GM20000 (cell line): ENCODE results near the gene ITGA1.

Experiments used
- DNase-seq: peaks from one replicate; pipeline ENCODE4 v3.0.0; 2012; ENCODE audit warnings: low spot score
- TF ChIP-seq, protein P1 (sequence below): IDR thresholded peaks from 2 replicates; pipeline ENCODE4 v1.5.1; 2012; ENCODE audit warnings: mild to moderate bottlenecking, control low read depth; ENCODE audit errors: extremely low read depth, missing control alignments

ITGA1 gene

DNA sequence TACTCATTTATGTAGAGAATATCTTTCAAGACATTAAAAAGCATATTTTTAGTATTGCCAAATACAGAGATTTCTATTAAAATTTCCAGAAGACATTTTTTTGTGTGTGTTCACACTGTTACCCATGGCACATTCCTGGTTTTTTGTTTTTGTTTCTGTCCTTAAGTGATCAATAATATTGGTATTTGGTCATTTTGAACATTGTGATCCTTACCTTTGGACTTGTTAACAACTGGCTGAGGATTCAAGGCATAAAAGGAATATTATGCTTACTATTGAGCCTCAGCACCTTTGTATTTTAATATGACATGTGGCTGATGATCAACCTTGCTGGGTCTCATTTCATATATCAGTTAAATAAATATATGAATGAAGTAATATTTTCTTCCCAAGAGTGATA lies 41.9 kb downstream of the ITGA1 start:
- TF ChIP-seq, protein P1, sequence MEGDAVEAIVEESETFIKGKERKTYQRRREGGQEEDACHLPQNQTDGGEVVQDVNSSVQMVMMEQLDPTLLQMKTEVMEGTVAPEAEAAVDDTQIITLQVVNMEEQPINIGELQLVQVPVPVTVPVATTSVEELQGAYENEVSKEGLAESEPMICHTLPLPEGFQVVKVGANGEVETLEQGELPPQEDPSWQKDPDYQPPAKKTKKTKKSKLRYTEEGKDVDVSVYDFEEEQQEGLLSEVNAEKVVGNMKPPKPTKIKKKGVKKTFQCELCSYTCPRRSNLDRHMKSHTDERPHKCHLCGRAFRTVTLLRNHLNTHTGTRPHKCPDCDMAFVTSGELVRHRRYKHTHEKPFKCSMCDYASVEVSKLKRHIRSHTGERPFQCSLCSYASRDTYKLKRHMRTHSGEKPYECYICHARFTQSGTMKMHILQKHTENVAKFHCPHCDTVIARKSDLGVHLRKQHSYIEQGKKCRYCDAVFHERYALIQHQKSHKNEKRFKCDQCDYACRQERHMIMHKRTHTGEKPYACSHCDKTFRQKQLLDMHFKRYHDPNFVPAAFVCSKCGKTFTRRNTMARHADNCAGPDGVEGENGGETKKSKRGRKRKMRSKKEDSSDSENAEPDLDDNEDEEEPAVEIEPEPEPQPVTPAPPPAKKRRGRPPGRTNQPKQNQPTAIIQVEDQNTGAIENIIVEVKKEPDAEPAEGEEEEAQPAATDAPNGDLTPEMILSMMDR = no peak
- no peak for DNase-seq

DNA sequence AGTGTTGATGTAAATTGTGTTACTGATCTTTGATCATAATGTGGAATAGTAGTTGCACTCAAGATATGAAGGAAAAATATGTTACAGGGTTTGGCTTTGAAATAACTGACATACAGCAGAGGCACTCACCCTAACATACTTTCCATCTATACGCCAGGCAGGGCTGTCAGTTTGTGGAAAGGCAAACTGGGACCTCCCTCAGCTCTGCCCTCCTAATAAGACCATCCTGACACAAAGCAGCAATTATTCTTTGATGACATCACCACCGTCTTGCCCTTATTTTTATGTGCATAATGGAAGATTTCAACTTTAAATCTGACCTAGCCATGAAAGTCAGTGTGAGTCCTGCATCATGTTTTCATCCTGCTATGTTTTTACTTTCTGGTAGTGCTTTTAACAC lies 42.9 kb downstream of the ITGA1 start:
- DNase-seq = no peak
- TF ChIP-seq, protein P1 = no peak

DNA sequence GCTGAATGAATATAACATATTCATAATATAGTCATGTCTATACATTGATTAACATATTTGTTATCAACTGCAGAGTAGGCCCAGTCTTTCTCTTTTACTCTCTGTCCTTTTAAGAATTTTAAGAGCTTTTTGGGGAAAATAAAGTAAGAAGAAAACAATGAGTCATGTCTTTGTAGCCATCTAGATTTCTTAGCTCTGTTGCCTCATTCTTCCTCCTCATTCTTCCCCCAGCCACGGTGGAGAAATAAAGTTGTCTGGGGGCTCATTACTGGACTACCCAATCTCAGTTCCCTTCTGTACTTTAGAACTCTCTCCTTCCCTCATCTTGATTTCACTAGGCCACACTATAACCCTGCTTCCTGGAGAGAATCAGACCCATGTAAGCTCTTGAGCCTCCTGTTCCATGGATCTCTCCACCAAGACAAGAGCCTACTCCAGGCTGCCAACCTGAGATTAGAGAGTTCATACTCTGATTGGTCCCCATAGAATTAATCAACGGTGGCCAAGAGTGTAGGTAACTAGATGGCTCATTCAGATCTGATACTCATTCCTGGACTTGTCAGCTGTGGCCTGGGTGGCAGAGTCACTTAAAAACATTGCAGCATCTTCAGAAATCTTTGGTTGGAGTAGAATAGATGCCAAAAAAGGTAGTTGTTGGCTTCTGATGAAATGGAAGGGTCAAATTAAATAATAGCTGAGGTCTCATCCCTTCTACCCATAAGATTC lies 44.2 kb downstream of the ITGA1 start:
- TF ChIP-seq, protein P1 = no peak
- DNase-seq = no peak

DNA sequence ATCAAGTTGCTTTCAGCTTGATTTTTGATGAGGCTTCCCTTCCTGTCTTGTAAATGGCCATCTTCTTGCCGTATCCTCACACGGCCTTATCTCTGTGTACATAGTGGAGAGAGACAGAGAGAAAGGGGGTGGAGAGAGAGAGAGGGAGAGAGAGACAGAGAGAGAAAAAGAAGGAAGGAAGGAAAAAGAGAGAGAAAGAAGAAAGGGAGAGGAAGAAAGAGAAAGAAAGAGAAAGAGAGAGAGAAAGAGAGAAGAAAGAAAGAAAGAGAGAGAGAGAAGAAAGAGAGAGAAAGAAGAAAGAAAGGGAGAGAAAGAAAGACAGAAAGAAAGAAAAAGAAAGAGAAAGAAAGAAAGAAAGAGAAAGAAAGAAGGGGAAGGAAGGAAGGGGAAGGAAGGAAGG lies 46.6 kb downstream of the ITGA1 start:
- DNase-seq = no peak
- TF ChIP-seq, protein P1 = no peak

DNA sequence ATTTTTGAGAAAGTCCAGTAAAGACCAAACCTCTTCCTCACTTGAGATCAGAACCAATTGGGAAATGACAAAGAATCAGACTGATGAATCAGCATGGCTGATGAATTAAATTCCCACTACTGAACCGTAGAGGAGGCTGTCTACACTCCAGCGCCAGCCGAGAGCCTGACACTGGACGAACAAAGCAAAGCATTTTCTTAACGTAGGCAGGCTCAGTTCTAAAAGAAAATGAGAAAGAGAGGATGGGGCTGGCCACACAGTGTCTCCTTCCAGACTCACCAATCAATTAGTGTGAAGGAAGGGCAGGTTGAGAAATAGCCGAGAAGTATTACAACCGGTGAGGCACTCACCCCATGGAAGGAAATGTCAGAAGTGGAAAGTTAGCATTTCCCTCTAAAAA lies 49.4 kb downstream of the ITGA1 start:
- DNase-seq = no peak
- TF ChIP-seq, protein P1 = no peak

DNA sequence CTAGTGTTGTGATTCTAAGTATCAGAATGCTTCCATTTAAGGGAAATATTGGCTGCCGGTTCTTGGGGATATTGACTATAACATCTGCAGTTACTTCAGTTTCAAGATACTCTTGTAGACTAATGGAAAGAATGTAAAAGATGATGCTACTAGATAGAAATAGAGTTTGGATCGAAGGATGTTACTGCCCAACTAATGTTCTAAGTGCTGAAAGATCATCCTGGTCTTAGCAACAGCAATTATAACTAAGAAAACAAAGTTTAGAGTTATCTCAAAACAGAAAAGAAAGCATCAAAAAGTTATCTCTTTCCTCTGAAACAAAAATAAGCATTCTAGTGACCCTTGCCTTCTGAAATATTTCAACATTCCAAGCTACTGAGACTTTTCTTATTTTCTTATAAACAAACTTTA lies 49.9 kb downstream of the ITGA1 start:
- DNase-seq = no peak
- TF ChIP-seq, protein P1 = no peak

DNA sequence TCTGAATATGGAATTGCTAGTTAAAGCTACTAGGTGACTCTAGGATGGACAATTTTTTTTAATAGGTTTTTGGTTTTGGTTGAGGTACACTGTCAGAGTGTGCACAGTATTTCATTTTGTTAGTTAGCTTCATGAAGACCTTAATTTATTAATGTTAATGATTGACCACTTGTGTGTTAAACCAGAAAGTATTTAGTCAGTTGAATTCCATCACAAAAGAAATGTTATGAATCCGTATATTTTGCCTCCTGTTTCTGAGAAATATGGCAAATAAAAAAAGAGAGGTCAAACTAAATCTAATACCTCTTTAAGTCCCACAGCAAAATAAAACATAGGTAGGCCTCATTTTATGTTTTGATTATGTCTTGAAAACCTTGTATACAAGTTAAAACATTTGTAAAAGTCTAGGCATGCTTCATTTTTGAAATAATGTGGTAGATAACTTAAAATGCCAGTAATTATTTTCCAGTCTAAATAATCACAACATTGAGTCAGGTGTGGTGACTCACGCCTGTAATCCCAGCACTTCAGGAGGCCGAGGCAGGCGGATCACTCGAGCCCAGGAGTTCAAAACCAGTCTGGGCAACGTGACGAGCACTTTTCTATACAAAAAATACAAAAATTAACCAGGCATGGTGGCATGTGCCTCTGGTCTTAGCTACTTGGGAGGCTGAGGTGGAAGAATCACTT lies 50.8 kb downstream of the ITGA1 start:
- no peak for DNase-seq
- TF ChIP-seq, protein P1 = no peak
